Suprapubic skin (tissue), 4 donors: ENCODE results near the gene ARHGEF12. TPM values are rescaled to one million over a fixed set of nuclear protein-coding genes. Genes with fewer than 3 reads are reported as not detected.

Experiments used
- DNase-seq, 2 donors: peaks; one replicate each; pipeline ENCODE4 v3.0.0-alpha.2; 2019; ENCODE audit warnings: low spot score in 2 of 2
- H3K27ac ChIP-seq: fragments of 200-600 bp; sonication (generic); one replicate; pipeline ENCODE4 v1.5.1; 2019
- H3K27me3 ChIP-seq: fragments of 200-600 bp; sonication (generic); one replicate; pipeline ENCODE4 v1.5.1; 2019
- H3K36me3 ChIP-seq: fragments of 200-600 bp; sonication (generic); one replicate; pipeline ENCODE4 v1.5.1; 2019
- H3K4me1 ChIP-seq: fragments of 200-600 bp; sonication (generic); one replicate; pipeline ENCODE4 v1.5.1; 2019
- H3K4me3 ChIP-seq: fragments of 200-600 bp; sonication (generic); one replicate; pipeline ENCODE4 v1.5.1; 2019; ENCODE audit warnings: mild to moderate bottlenecking
- H3K9me3 ChIP-seq: fragments of 200-600 bp; sonication (generic); one replicate; pipeline ENCODE4 v1.5.1; 2019
- EP300 ChIP-seq: sonication (generic); formaldehyde crosslinking; IDR thresholded peaks from one replicate; pipeline ENCODE4 v1.6.1; 2017; ENCODE audit warnings: antibody characterized with exemption
- POLR2A ChIP-seq, 2 donors: fragments of 450-650 bp; IDR thresholded peaks; one replicate each; pipeline ENCODE4 v1.6.1; 2017; ENCODE audit warnings: antibody characterized with exemption in 2 of 2, mild to moderate bottlenecking in 2 of 2, moderate library complexity in 2 of 2
- POLR2AphosphoS5 ChIP-seq, 3 donors: sonication (generic); formaldehyde crosslinking; IDR thresholded peaks; one replicate each; pipeline ENCODE4 v1.6.1; 2017; ENCODE audit warnings: antibody characterized with exemption in 3 of 3
- WGBS: methylation state at CpG from one replicate; pipeline ENCODE4 v1.1.5; 2018; 5-methylcytosine and 5-hydroxymethylcytosine counted together
- total RNA-seq, 4 donors: library from RNA; depleted of rRNA; stranded (reverse); fragments of >200 nt; gene quantifications; one replicate each; pipeline ENCODE4 v1.1.0, GENCODE V29; 2016
- TF ChIP-seq, protein P1 (sequence below), 2 donors: fragments of 200-600 bp in 1 of 2; fragments of 450-650 bp in 1 of 2; sonication (generic) in 1 of 2; IDR thresholded peaks; one replicate each; pipeline ENCODE4 v1.5.1; 2016 to 2019; ENCODE audit warnings: antibody characterized with exemption in 2 of 2, mild to moderate bottlenecking in 1 of 2, moderate library complexity in 1 of 2

The ARHGEF12 gene
- total RNA-seq, 4 donors from 2014 or later = 107 to 222 (median 138) TPM

DNA sequence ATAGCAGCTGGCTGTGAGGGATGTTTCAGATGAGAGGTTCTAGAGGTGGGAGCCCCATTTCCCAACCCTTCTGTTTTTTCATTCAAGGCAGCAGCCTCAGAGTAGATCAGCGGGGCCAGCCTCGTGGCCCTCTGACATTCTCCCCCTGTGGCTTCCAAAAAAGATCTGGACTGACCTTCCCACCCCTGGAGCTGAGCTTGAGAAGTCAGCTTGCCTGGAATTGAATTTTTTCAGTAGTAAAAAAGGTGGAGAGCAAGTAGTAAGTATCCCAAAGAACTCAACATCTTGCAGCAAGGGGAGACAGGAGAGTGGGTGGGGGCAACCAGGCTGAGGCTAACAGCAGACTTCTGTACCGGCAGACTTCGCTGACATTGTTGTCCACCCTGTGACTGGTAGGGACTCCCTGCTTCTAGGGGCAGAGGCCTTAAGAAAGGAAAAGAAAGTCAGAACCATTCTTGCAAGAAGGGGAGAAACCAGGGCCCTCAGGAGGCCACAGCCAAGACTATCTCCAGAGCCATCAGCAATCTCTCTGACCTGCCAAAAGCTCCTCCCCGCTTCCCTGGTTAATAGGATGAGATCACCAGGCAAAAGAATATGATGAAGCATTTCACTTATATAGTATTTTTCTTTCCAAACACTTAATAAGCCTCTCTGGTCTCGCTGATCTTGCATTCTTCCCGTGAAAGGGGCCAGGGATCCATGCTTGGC, 173.3 kb downstream of the ARHGEF12 start:
- Histone ChIP-seq H3K27ac (no peak overlapping the region), H3K9me3 (no peaks in the 10 kb centered on the region), H3K4me1 (peaks cover 7% of the 10 kb centered on the region), H3K4me3 (no peak overlapping the region), H3K36me3 (no peaks in the 10 kb centered on the region), H3K27me3 (peaks cover 71% of the 10 kb centered on the region)
- WGBS = 84% methylated on average over 7 of the region's 7 CpGs
- DNase-seq = no peak
- TF ChIP-seq, protein P1, sequence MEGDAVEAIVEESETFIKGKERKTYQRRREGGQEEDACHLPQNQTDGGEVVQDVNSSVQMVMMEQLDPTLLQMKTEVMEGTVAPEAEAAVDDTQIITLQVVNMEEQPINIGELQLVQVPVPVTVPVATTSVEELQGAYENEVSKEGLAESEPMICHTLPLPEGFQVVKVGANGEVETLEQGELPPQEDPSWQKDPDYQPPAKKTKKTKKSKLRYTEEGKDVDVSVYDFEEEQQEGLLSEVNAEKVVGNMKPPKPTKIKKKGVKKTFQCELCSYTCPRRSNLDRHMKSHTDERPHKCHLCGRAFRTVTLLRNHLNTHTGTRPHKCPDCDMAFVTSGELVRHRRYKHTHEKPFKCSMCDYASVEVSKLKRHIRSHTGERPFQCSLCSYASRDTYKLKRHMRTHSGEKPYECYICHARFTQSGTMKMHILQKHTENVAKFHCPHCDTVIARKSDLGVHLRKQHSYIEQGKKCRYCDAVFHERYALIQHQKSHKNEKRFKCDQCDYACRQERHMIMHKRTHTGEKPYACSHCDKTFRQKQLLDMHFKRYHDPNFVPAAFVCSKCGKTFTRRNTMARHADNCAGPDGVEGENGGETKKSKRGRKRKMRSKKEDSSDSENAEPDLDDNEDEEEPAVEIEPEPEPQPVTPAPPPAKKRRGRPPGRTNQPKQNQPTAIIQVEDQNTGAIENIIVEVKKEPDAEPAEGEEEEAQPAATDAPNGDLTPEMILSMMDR (IDR thresholded peaks at IDR 0.05) = no peak
- TF ChIP-seq EP300 (no peak), POLR2AphosphoS5 (IDR thresholded peaks at IDR 0.05) (no peak), POLR2A (IDR thresholded peaks at IDR 0.05) (no peak)

DNA sequence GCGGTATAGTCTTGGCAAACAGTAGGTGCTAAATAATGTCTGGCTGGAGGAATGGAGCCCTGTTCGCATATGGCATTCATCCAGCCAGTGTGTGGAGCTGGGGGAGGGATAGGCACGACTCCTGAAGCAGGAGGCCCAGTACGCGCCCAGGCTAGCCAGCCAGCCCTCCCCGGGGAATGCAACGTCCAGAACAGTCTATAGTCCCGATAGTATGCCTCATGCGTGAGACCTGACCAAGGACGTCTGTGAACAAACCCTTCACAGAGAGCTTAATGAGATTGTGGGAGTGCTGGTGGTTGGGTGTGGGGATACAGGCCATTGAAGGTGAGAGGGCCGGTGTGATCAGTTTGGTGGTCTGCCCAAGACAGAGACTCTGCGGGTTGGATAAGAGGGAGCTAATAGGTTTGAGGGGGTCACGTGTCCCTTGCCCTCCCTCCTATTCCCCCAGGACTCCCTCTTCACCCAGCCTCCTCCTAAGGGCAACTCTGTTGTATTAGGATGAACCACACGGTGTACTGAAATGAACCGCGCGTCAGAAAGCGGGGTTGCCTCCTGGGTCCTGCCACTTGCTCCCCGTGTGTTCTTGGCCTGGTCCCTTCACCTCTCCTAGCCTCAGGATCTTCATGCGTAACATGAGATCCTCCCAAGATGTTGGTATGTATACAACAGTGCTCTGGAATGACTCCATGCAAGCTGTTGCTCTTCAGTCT, 174.3 kb downstream of the ARHGEF12 start:
- peak overlapping the region; percentile 55 for H3K4me3 ChIP-seq
- DNase-seq = no peak
- H3K9me3 ChIP-seq = no peaks in the 10 kb centered on the region
- no peaks in the 10 kb centered on the region for H3K36me3 ChIP-seq
- H3K27me3 ChIP-seq = peaks cover 64% of the 10 kb centered on the region
- H3K27ac ChIP-seq = no peak overlapping the region
- H3K4me1 ChIP-seq = peaks cover 7% of the 10 kb centered on the region
- WGBS = 68% methylated on average over 20 of the region's 20 CpGs
- TF ChIP-seq POLR2AphosphoS5 (IDR thresholded peaks at IDR 0.05) (no peak), POLR2A (IDR thresholded peaks at IDR 0.05) (no peak), EP300 (no peak)
- TF ChIP-seq, protein P1 (IDR thresholded peaks at IDR 0.05) = no peak

DNA sequence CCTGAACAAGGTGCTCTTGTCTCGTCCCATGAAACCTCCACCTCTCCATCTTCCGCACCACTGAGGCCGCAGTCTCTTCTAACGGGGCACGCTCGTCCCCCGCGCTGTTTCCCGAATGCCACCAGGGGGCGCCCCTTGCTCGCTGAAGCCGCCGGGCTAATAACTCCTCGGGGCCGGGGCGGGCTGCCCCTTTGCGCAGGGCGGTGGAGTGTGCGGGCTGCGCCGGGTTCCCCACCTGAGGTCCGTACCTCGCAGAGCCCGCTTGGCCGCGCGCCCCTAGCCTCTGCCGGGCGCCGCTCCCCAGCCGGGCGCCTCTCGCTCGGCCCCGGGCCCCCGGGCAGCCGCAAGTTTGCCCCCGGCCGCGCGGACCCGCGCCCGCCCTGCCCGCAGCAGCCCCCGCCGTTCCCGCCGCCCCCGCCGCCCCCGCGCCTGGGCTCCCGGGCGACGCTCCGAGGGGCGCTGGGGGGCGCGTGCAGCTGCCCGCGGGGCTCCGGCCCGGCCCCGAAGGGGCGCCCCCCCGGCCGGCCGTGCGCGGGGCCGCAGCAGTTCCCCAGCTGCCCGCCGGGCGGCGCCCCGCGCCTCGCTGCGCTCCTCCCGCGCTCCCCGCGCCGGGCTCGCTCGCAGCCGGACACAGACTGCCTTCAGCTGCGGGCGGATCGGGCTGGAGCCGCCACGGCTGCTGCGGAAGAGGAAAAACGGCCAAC, 175.1 kb downstream of the ARHGEF12 start, which contains the start of gene GRIK4:
TSS of gene GRIK4 (plus strand) at position 633 of the 704 bp plus-strand sequence. CDS start 148,571 bp downstream, outside the sequence.
- TF ChIP-seq POLR2AphosphoS5 (IDR thresholded peaks at IDR 0.05) (no peak), EP300 (no peak), POLR2A (IDR thresholded peaks at IDR 0.05) (no peak)
- TF ChIP-seq, protein P1 (IDR thresholded peaks at IDR 0.05) = peak; percentile 85 to 86
- WGBS = no CpG with 5 or more reads among the region's 95 CpGs
- Histone ChIP-seq H3K27ac (no peak within 1 kb of the TSS), H3K4me1 (peaks cover 7% of the 10 kb centered on the region), H3K9me3 (no peaks in the 10 kb centered on the region), H3K27me3 (peaks cover 61% of the 10 kb centered on the region), H3K4me3 (peak within 1 kb of the TSS; percentile 55), H3K36me3 (no peaks in the 10 kb centered on the region)
- peak; percentile 87 to 90 for DNase-seq

DNA sequence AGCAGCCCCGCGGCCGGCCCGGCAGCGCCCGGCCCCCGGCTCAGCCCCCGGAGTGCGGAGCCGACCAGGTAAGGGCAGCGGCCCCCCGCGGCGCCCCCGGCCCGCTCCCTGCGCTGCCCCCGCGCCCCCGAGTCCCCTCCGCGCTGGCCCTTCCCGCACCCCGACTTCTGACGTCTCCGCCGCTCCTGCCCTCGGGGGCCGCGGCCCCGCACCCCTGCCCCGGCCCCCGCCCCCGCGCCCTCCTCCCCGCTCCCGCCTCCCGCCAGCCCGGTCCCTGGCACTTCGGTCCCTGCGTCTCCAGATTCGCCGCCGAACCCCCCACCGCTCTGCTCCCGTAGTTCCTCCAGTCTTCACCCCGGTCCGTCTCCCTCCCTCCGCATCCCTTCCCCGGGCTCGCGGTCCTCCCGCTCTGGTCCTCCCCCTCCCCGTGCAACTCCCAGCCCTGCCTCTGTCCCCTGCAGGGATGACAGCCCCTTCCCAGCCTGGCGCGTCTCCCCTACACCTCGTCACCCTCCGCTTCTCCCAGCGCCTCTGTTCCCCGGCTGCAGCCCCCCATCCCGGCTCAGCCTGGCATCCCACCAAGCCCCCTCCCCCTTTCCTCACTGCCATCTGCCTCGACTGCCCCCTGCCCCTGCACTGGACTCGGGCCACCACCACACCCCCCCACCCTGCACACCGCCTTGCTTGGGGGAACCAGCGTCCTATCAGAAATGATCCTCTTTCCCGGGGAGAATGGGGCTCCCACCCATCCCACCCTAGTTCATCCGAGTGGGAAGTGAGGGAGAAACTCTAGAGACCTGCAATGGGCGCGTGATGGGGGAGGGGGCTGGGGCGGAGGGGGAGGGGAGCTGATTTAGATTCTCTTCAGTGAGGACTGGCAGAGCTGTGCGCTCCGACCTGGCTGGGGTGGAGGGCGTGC, 175.9 kb downstream of the ARHGEF12 start:
- no peaks in the 10 kb centered on the region for H3K36me3 ChIP-seq
- peak in 1 of 2 donors; percentile 74 for DNase-seq
- H3K27me3 ChIP-seq = peaks cover 59% of the 10 kb centered on the region
- peaks cover 7% of the 10 kb centered on the region for H3K4me1 ChIP-seq
- WGBS = 26% methylated on average over 31 of the region's 73 CpGs
- H3K4me3 ChIP-seq = peak overlapping the region; percentile 55
- TF ChIP-seq POLR2AphosphoS5 (IDR thresholded peaks at IDR 0.05) (no peak), POLR2A (IDR thresholded peaks at IDR 0.05) (no peak), EP300 (no peak)
- TF ChIP-seq, protein P1 (IDR thresholded peaks at IDR 0.05) = no peak
- no peaks in the 10 kb centered on the region for H3K9me3 ChIP-seq
- no peak overlapping the region for H3K27ac ChIP-seq
